H1 (cell line): Measurements from ENCODE around the gene LAMA4. TPM values are rescaled to one million over a fixed set of nuclear protein-coding genes. Genes with fewer than 3 reads are reported as not detected.

Source experiments
- HDAC2 ChIP-seq, 2 experiments: fragments of 300-600 bp in 1 of 2; sonication (generic) in 1 of 2; IDR thresholded peaks; 2 replicates each; pipeline ENCODE4 v1.6.1; 2011 to 2012; ENCODE audit warnings: low read depth in 2 of 2, low read length in 2 of 2, mild to moderate bottlenecking in 2 of 2, moderate library complexity in 2 of 2, borderline replicate concordance in 1 of 2, inconsistent platforms in 1 of 2
- PHF8 ChIP-seq: fragments of 200-600 bp; sonication (generic); conservative IDR thresholded peaks from 2 replicates; pipeline ENCODE4 v1.7.1; 2012; ENCODE audit warnings: low read depth, mild to moderate bottlenecking, inconsistent platforms, low read length, moderate library complexity
- SIRT6 ChIP-seq: IDR thresholded peaks from one replicate; pipeline ENCODE4 v1.7.1; 2012; ENCODE audit warnings: low read length, inconsistent platforms
- ZNF274 ChIP-seq: IDR thresholded peaks from 2 replicates; pipeline ENCODE4 v1.7.0; 2012; ENCODE audit warnings: low read length, borderline replicate concordance; ENCODE audit errors: extremely low read depth
- polyA plus RNA-seq, 7 experiments: library from polyadenylated mRNA; depleted of rRNA in 3 of 7; stranded (reverse) in 5 of 7; unstranded in 2 of 7; fragments of >200 nt in 5 of 7; fragments of 200-250 nt in 2 of 7; gene quantifications; 1 replicate in 5 of 7; 2 replicates in 1 of 7; 4 replicates in 1 of 7; pipeline versions ENCODE4 v1.2.1 to v1.2.3, GENCODE V29; 2011 to 2013; ENCODE audit warnings: missing spikeins in 2 of 7, mixed read lengths in 2 of 7
- total RNA-seq: library from RNA; stranded (reverse); fragmentation: NEBNext Ultra II Directional; extraction: Animal tissue kit (Norgen Biotek cat#: 25700); gene quantifications from 2 replicates; pipeline ENCODE4 v1.2.1, GENCODE V29; 2021
- TF ChIP-seq, protein P1 (sequence below): IDR thresholded peaks from 2 replicates; pipeline ENCODE4 v1.6.1; 2011; ENCODE audit warnings: low read length, improper control_type of control experiment

LAMA4 gene
- total and polyA plus RNA-seq, 2 of the 8 experiments (the other 6 are each of a cell fraction or from before 2014, with no cell fraction given) = 0.95 to 1.5 TPM

- TF ChIP-seq ZNF274 (no peak), SIRT6 (no peak), HDAC2 (IDR thresholded peaks at IDR 0.05; ENCODE audit: borderline replicate concordance in 1 of 2, low read depth in 2 of 2, low read length in 2 of 2) (no peak), PHF8 (no peak)
- TF ChIP-seq, protein P1, sequence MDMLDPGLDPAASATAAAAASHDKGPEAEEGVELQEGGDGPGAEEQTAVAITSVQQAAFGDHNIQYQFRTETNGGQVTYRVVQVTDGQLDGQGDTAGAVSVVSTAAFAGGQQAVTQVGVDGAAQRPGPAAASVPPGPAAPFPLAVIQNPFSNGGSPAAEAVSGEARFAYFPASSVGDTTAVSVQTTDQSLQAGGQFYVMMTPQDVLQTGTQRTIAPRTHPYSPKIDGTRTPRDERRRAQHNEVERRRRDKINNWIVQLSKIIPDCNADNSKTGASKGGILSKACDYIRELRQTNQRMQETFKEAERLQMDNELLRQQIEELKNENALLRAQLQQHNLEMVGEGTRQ = no peak
- TF ChIP-seq, all 59 proteins: peak for 0
These were observed 123.5 kb downstream of the LAMA4 start (continued) for GRCh38 chr6:112130878-112131277.
